Fibroblast of lung (primary cell): Measurements from ENCODE around the gene KCND3. TPM values are rescaled to one million over a fixed set of nuclear protein-coding genes. Genes with fewer than 3 reads are reported as not detected.

Experiments
- DNase-seq, 2 donors: peaks; one replicate each; pipeline versions ENCODE4 v3.0.0 to v3.0.0-alpha.2; 2010; ENCODE audit warnings: low read depth in 2 of 2
- H2AFZ ChIP-seq: 2 replicates; pipeline ENCODE4 v1.5.1; 2012; ENCODE audit warnings: low read length, control low read depth, inconsistent platforms
- H3K27ac ChIP-seq: 2 replicates; pipeline ENCODE4 v1.5.1; 2011; ENCODE audit warnings: low read length, control low read depth; ENCODE audit not compliant: insufficient read depth
- H3K27me3 ChIP-seq: 2 replicates; pipeline ENCODE4 v1.5.1; 2011; ENCODE audit warnings: mild to moderate bottlenecking, low read length; ENCODE audit not compliant: control insufficient read depth, insufficient read depth
- H3K36me3 ChIP-seq: 2 replicates; pipeline ENCODE4 v1.5.1; 2011; ENCODE audit warnings: low read length; ENCODE audit not compliant: control insufficient read depth, insufficient read depth
- H3K4me1 ChIP-seq: 2 replicates; pipeline ENCODE4 v1.5.1; 2011; ENCODE audit warnings: low read length; ENCODE audit not compliant: control insufficient read depth, insufficient read depth; ENCODE audit errors: extremely low read depth
- H3K4me2 ChIP-seq: 2 replicates; pipeline ENCODE4 v1.5.1; 2011; ENCODE audit warnings: low read length, control low read depth; ENCODE audit not compliant: insufficient read depth; ENCODE audit errors: extremely low read depth
- H3K4me3 ChIP-seq, 4 experiments: fragments of 200-600 bp in 1 of 4; sonication (generic) in 1 of 4; replicated peaks in 1 of 4; 2 replicates each; pipeline ENCODE4 v1.5.1; 2011 to 2016; ENCODE audit warnings: low read length in 4 of 4, low read depth in 3 of 4, mild to moderate bottlenecking in 3 of 4, control low read depth in 2 of 4, inconsistent platforms in 1 of 4, mixed read lengths in 1 of 4; ENCODE audit not compliant: insufficient read depth in 1 of 4; ENCODE audit errors: control extremely low read depth in 1 of 4
- H3K79me2 ChIP-seq: 2 replicates; pipeline ENCODE4 v1.5.1; 2012; ENCODE audit warnings: mild to moderate bottlenecking, low read length, inconsistent platforms; ENCODE audit not compliant: control insufficient read depth, insufficient read depth
- H3K9ac ChIP-seq: 2 replicates; pipeline ENCODE4 v1.5.1; 2011; ENCODE audit warnings: mild to moderate bottlenecking, low read length, control low read depth; ENCODE audit not compliant: insufficient read depth
- H3K9me3 ChIP-seq: 2 replicates; pipeline ENCODE4 v1.5.1; 2012; ENCODE audit warnings: low read depth, low read length; ENCODE audit not compliant: control insufficient read depth, insufficient read depth
- H4K20me1 ChIP-seq: 2 replicates; pipeline ENCODE4 v1.5.1; 2011; ENCODE audit warnings: low read length; ENCODE audit not compliant: control insufficient read depth, insufficient read depth; ENCODE audit errors: extremely low read depth
- CTCF ChIP-seq, 2 donors: IDR thresholded peaks in 1 of 2; conservative IDR thresholded peaks in 1 of 2; 1 replicate in 1 of 2; 2 replicates in 1 of 2; pipeline ENCODE4 v1.5.1; 2011 to 2012; ENCODE audit warnings: low read length in 2 of 2, control low read depth in 1 of 2, inconsistent platforms in 1 of 2, low read depth in 1 of 2, mild to moderate bottlenecking in 1 of 2
- EZH2 ChIP-seq: IDR thresholded peaks from 2 replicates; pipeline ENCODE4 v1.5.1; 2012; ENCODE audit warnings: low read length, control low read depth, mild to moderate bottlenecking; ENCODE audit errors: missing control alignments
- polyA minus RNA-seq: library from RNA; depleted of rRNA, polyadenylated mRNA; stranded (reverse); fragments of >200 nt; gene quantifications from 2 replicates; pipeline ENCODE4 v1.2.3, GENCODE V29; 2011; ENCODE audit warnings: low replicate concordance
- polyA plus RNA-seq, 2 donors: library from polyadenylated mRNA; depleted of rRNA in 1 of 2; stranded (reverse) in 1 of 2; unstranded in 1 of 2; fragments of >200 nt; gene quantifications; 2 replicates each; pipeline ENCODE4 v1.2.1, GENCODE V29; 2011 to 2012; ENCODE audit warnings: missing spikeins in 1 of 2
- total RNA-seq: library from RNA; depleted of rRNA; stranded (reverse); fragments of >200 nt; gene quantifications from 2 replicates; pipeline ENCODE4 v1.2.1, GENCODE V29; 2014

The KCND3 gene
- 0.66 and 2.3 TPM in 2 replicates for total RNA-seq
- 0.42 and 9.3 TPM in 2 replicates for polyA plus RNA-seq
- polyA plus RNA-seq (2012): 0.35 and 9.8 TPM in 2 replicates
- 4.1 and 43.6 TPM in 2 replicates for polyA minus RNA-seq

- no peaks in the 10 kb centered on the region for H3K36me3 ChIP-seq
- no peak within 1 kb of the TSS for H3K9ac ChIP-seq
- DNase-seq: peak; percentile 4 to 37
- no peaks in the 10 kb centered on the region for H3K9me3 ChIP-seq
- no peak within 1 kb of the TSS for H2AFZ ChIP-seq
- peaks cover 33% of the 10 kb centered on the region for H3K27me3 ChIP-seq
- no peaks in the 10 kb centered on the region for H3K4me1 ChIP-seq
- peak within 1 kb of the TSS; percentile 33 for H3K4me2 ChIP-seq
- TF ChIP-seq CTCF (conservative IDR thresholded peaks at IDR 0.05 in 1 of 2, IDR thresholded peaks at IDR 0.05 in 1 of 2; ENCODE audit: low read depth in 1 of 2, low read length in 2 of 2) (no peak), EZH2 (no peak)
- no peaks in the 10 kb centered on the region for H4K20me1 ChIP-seq
- H3K27ac ChIP-seq: no peak within 1 kb of the TSS
- peak within 1 kb of the TSS in 3 of 4 experiments; percentile 10 to 46 (median 19) for H3K4me3 ChIP-seq
- no peaks in the 10 kb centered on the region for H3K79me2 ChIP-seq
These were observed at the start of gene KCND3 for GRCh38 chr1:111989531-111990025. TSS of gene KCND3 (minus strand) at chr1:111989668.

DNA sequence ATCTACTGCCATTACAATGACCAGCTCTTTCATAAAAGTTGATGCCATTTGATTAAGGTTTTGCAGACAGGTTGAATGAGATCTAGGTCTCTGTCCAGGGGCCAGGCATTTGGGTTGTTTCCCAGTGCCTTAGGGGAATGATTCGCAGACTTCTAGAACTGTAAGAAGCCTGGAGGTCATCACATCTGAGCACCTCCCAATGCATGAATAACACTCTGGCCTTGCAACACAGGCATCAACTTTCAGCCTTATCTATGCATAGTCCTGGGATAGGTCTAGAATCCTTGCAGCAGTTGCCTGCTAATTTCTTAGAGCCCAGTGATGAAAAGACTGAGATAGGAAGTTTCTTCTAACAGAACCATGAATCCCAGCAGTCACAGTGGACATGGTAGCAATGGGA lies 44.8 kb upstream of the KCND3 start:
- no peak for TF ChIP-seq CTCF (conservative IDR thresholded peaks at IDR 0.05 in 1 of 2, IDR thresholded peaks at IDR 0.05 in 1 of 2; ENCODE audit: low read depth in 1 of 2, low read length in 2 of 2)
- no peak for TF ChIP-seq EZH2
- Histone ChIP-seq H3K79me2 (no peaks in the 10 kb centered on the region), H3K36me3 (no peaks in the 10 kb centered on the region), H3K9me3 (no peaks in the 10 kb centered on the region), H3K9ac (no peak overlapping the region), H3K27me3 (no peaks in the 10 kb centered on the region), H2AFZ (no peak overlapping the region), H3K4me3 (no peak overlapping the region), H4K20me1 (no peaks in the 10 kb centered on the region), H3K4me1 (no peaks in the 10 kb centered on the region), H3K27ac (no peak overlapping the region), H3K4me2 (no peak overlapping the region)
- DNase-seq: no peak

GRCh38 chr1:112033439-112034120 lies 44.1 kb upstream of the KCND3 start:
- Histone ChIP-seq H3K4me1 (no peaks in the 10 kb centered on the region), H3K36me3 (no peaks in the 10 kb centered on the region), H3K4me3 (no peak overlapping the region), H3K79me2 (no peaks in the 10 kb centered on the region), H3K27ac (no peak overlapping the region), H4K20me1 (no peaks in the 10 kb centered on the region), H3K4me2 (no peak overlapping the region), H3K27me3 (no peaks in the 10 kb centered on the region), H3K9me3 (no peaks in the 10 kb centered on the region), H2AFZ (no peak overlapping the region), H3K9ac (no peak overlapping the region)
- no peak for DNase-seq
- no peak for TF ChIP-seq CTCF (conservative IDR thresholded peaks at IDR 0.05 in 1 of 2, IDR thresholded peaks at IDR 0.05 in 1 of 2; ENCODE audit: low read depth in 1 of 2, low read length in 2 of 2)
- TF ChIP-seq EZH2: no peak
